ENCODE measurements around the gene SMIM41.

Gene SMIM41

GRCh38 chr12:52079576-52080402 is at the start of gene SMIM41:
Gene SMIM41 (plus strand): TSS chr12:52079704. CDS start chr12:52079780, 76 bp downstream.
- no peak for DNase-seq

GRCh38 chr12:52032446-52032803 is 47.1 kb upstream of the SMIM41 start:
- DNase-seq, result peak in 1 of 2 experiments; percentile 54

GRCh38 chr12:52032804-52033445 is 46.6 kb upstream of the SMIM41 start:
- peak; percentile 93 to 96 for DNase-seq

DNA sequence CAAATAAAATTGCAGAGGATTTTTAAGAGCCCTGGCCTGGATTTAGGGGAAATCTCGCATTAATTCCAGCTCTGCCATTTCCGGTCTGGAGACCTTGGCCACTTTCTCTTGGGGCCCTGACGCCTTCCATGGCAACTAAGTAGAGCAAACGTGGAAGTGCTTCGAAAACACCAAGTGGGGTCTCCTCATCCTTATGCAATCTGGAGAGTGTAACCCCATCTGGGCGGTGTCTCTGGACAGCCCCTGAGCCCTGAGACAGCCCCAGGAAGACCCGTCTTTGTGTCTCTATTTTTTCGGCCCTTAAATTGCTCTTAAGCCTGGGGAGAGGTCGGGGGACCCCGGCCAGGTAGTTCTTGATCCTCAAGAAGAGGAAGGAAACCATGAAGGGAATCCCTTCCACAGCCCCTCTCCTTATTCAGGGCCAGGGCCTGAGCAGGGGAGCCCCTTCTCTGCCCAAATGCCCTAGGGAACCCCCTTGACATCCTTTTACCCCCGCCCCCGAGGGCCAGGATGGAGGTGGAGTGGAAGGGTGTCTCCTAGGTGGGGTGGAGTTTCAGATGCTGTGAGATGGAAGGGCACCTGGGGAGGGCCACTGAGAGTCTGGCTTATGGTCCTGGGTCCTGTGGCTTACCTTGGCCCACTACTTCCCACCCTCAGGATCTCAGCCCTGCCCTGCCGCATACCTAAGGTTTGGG is 45.9 kb upstream of the SMIM41 start:
- DNase-seq, result no peak

DNA sequence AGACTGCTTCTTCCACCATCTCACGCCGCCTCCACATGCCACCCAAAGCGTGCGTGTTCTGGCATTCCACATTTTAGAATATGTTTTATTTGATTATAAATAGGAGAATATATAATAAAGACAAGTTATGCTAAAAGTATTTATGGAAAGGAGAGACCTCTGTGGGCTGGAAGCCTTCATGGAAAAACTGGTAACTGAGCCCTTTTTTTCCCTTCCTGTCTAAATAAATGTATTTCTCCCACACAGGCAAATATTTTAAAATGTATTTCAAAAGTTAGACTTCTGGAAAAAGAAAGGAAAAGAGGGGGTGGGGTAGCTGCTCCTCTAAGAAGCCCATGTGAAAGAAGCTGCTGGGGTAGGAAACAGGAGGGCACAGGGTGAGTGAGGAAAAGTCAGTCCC is 44.3 kb upstream of the SMIM41 start:
- DNase-seq, result no peak

GRCh38 chr12:52035926-52036325 is 43.6 kb upstream of the SMIM41 start:
- DNase-seq, result no peak

DNA sequence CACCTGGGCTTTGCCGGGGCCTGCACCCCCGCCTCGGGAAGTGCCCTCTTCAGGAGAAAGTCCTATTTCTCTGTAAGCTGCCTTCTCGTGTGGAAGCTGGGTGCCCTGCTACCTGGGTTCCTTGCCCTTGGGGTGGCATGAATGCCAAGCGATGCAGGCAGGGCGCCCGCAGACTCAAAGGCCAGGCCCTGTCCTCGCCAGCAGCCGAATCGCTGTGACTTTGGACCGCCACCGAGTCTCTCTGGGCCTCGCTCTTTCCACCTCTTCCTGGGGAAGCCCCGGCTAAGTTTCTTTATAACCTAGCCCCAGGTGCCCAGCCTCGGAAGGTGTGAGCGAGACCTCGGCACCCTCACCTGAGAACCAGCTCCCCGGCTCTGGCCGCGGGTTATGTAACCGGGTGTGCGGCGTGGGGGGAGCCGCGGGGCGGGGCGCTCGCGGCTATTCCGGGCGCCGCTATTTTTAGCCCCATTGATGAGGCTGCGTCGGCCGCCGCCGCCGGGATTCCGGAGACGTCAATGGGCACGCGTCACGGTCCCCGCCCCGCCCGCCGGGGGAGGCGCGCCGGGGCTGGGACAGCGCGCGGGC is 42.8 kb upstream of the SMIM41 start:
- peak; percentile 20 to 61 for DNase-seq

DNA sequence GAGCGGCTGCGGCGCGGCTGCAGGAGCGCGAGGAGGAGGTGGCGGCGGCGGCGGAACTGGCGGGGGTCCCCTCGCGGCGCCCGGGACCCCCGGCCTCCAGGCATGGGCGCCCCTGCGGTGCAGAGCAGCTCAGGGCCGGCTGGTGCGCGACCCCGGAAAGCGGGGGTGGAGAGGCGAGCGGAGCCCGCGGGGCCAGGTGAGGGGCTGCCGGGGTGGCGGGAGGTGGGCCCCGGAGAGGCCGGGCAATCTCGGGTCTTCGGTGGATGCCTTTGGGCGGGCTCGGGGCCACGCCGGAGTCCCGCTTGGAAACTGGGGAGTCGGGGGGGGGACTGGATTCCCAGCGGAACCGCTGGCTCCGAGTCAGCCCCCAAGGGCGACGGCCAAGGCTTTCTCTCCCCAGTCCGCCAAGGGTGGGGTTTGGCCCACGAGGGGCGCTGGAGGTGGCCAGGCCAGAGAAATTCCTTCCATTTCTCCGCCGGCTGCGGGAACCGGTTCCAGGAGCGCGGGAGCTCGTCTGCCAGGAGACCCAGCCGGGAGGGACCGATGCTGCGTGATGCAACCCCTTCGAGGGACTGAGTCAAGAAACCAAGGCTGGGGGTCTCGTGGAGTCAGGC is 42.1 kb upstream of the SMIM41 start:
- DNase-seq, result no peak

DNA sequence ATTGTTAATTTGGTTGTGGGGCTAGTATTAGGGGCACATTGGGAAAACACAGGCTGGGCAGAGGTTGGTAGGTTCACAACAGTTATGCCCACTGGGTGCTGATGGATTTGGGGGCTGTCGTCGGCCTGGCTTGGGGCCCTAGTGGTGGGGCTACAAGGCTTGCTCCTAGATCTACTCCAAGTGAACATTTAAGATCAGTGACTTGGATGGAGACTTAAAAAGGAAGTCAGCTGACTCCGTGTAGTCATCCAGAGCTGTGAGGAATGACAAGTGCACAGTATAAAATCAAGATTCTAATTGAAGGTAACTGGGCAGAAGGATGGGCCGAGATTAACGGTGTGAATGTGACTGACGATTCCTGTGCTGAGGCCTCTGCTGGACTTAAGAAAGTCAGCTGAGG is 41.1 kb upstream of the SMIM41 start:
- DNase-seq, result no peak

DNA sequence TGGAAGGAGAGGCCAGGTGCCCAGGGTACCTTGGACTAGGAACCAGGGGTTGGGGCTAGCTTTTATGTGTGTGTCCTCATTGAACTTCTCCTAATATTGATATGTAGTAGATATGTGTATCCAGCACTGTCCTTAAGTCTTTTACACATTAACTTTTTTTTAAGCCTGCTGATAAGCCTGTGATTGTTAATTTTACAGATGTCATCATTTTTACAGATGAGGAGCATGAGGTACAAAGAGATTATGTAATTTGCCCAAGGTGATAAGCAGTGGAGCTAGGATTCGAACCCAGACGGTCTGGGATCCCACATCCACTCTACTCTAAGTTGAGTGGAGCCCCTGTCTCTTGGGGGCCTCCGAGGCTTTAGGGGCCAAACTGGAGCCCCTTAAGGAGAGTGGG is 38.5 kb upstream of the SMIM41 start:
- no peak for DNase-seq

DNA sequence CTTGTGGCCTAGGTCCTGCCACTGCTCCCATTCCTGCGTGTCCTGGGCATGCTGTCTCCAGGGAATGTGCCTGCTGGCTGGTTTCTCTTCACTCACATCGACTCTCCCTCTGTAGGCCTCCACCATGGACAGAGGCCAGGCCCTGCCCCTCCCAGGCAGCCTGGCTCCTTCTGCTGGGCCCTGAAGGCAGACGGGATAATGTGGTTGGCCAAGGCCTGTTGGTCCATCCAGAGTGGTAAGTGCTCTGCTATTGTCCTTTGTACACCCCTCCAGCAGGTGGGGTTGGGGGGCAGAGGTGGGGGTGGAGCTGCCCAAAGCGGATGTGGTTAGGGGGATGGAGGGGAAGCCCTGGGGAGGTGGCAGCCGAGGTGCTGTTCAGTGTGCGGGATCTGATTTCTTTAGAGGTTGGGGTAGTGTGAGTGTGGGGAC is 37.8 kb upstream of the SMIM41 start:
- no peak for DNase-seq

- DNase-seq, result no peak
Measured at GRCh38 chr12:52042706-52043385, 36.7 kb upstream of the SMIM41 start.

- DNase-seq, result no peak
Measured at GRCh38 chr12:52043386-52044212, 35.9 kb upstream of the SMIM41 start.

- DNase-seq, result peak in 1 of 2 experiments; percentile 8
Measured at GRCh38 chr12:52044292-52044983, 35.1 kb upstream of the SMIM41 start.

GRCh38 chr12:52045794-52046199 is 33.7 kb upstream of the SMIM41 start:
- no peak for DNase-seq

GRCh38 chr12:52046859-52047258 is 32.6 kb upstream of the SMIM41 start:
- DNase-seq, result no peak

DNA sequence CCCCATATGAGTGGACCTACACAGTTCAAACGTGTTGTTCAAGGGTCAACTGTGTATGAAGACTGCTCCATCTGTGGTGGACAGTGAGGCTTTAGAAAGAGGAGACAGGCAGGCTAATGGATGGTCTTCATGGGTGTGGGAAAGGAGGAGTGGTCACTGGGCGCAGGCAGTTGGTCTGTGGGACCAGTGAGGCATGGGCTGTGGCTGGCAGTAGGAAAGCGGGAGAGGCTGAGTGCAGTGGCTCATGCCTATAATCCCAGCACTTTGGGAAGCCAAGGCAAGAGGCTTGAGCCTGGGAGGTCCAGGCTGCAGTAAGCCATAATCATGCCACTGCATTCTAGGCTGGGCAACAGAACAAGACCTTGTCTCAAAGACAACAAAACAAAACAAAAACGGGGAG is 30.2 kb upstream of the SMIM41 start:
- DNase-seq, result no peak

GRCh38 chr12:52049688-52050087 is 29.8 kb upstream of the SMIM41 start:
- DNase-seq, result no peak

- DNase-seq, result no peak
Measured at GRCh38 chr12:52050116-52050757, 29.3 kb upstream of the SMIM41 start.
